Smooth muscle cell (in vitro differentiated cells): ENCODE results near the gene AEBP1. TPM values are rescaled to one million over a fixed set of nuclear protein-coding genes. Genes with fewer than 3 reads are reported as not detected.

ENCODE experiments used
- DNase-seq: peaks from one replicate; lab custom pipeline; 2025; ENCODE audit not compliant: unreplicated experiment; lab: John Stamatoyannopoulos, UW
- H2AFZ ChIP-seq: fragments of 200-600 bp; sonication (generic); 2 replicates; pipeline ENCODE4 v1.6.0; 2016; ENCODE audit warnings: antibody characterized with exemption, low read depth, mild to moderate bottlenecking
- H3F3A ChIP-seq: fragments of 200-600 bp; sonication (generic); 2 replicates; pipeline ENCODE4 v1.6.0; 2017; ENCODE audit warnings: antibody characterized with exemption, low read depth
- H3K27ac ChIP-seq: fragments of 200-600 bp; sonication (generic); 2 replicates; pipeline ENCODE4 v1.5.1; 2016; ENCODE audit warnings: low read depth, mild to moderate bottlenecking
- H3K27me3 ChIP-seq: fragments of 200-600 bp; sonication (generic); 2 replicates; pipeline ENCODE4 v1.6.1; 2016; ENCODE audit warnings: low read depth, mild to moderate bottlenecking
- H3K36me3 ChIP-seq: fragments of 200-600 bp; sonication (generic); 2 replicates; pipeline ENCODE4 v1.5.1; 2016; ENCODE audit warnings: low read depth
- H3K4me1 ChIP-seq: fragments of 200-600 bp; sonication (generic); 2 replicates; pipeline ENCODE4 v1.5.1; 2016; ENCODE audit warnings: low read depth
- H3K4me2 ChIP-seq: fragments of 200-600 bp; sonication (generic); 2 replicates; pipeline ENCODE4 v1.6.0; 2016; ENCODE audit warnings: mild to moderate bottlenecking
- H3K4me3 ChIP-seq: fragments of 200-600 bp; sonication (generic); 2 replicates; pipeline ENCODE4 v1.5.1; 2016; ENCODE audit warnings: mild to moderate bottlenecking
- H3K79me2 ChIP-seq: fragments of 200-600 bp; sonication (generic); 2 replicates; pipeline ENCODE4 v1.6.0; 2016; ENCODE audit warnings: low read depth, mild to moderate bottlenecking
- H3K9ac ChIP-seq: fragments of 200-600 bp; sonication (generic); 2 replicates; pipeline ENCODE4 v1.6.0; 2016; ENCODE audit warnings: low read depth
- H3K9me3 ChIP-seq: fragments of 200-600 bp; sonication (generic); replicated peaks from 2 replicates; pipeline ENCODE4 v1.5.1; 2016; ENCODE audit warnings: low read depth
- H4K20me1 ChIP-seq: fragments of 200-600 bp; sonication (generic); 2 replicates; pipeline ENCODE4 v1.6.0; 2016; ENCODE audit warnings: low read depth
- CTCF ChIP-seq: fragments of 200-600 bp; sonication (generic); IDR thresholded peaks from 2 replicates; pipeline ENCODE4 v1.5.1; 2017; ENCODE audit warnings: borderline replicate concordance, mild to moderate bottlenecking, antibody characterized with exemption; ENCODE audit not compliant: insufficient read depth, poor library complexity, severe bottlenecking
- WGBS: methylation state at CpG from one replicate; pipeline ENCODE4 v1.1.7; 2016; ENCODE audit warnings: low lambda C conversion rate; 5-methylcytosine and 5-hydroxymethylcytosine counted together
- polyA plus RNA-seq: library from polyadenylated mRNA; unstranded; fragments of >200 nt; fragmentation: Nextera tagmentation; extraction: Ambion mirVana; gene quantifications from 2 replicates; pipeline ENCODE4 v1.2.1, GENCODE V29; 2016
- total RNA-seq: library from RNA; depleted of rRNA; stranded (reverse); fragments of >200 nt; gene quantifications from 2 replicates; pipeline ENCODE4 v1.2.3, GENCODE V29; 2014

AEBP1 gene
- total and polyA plus RNA-seq, 2 experiments from 2014 or later = 39.7 to 163 TPM

- Histone ChIP-seq H3K79me2 (no peaks in the 10 kb centered on the region), H3K9ac (no peak overlapping the region), H3K4me2 (no peak overlapping the region), H3K9me3 (no peaks in the 10 kb centered on the region), H3K27me3 (no peaks in the 10 kb centered on the region), H3K27ac (no peak overlapping the region), H3K4me3 (no peak overlapping the region), H2AFZ (no peak overlapping the region), H3F3A (no peaks in the 10 kb centered on the region), H3K36me3 (no peaks in the 10 kb centered on the region), H3K4me1 (no peaks in the 10 kb centered on the region), H4K20me1 (no peaks in the 10 kb centered on the region)
- WGBS = 90% methylated on average over 16 of the region's 17 CpGs
- no peak for TF ChIP-seq CTCF
- DNase-seq = no peak
Observed at GRCh38 chr7:44116087-44116788, 12.1 kb downstream of the AEBP1 start.

- no peak for TF ChIP-seq CTCF
- Histone ChIP-seq H3F3A (no peaks in the 10 kb centered on the region), H2AFZ (no peak overlapping the region), H3K9ac (no peak overlapping the region), H3K4me3 (no peak overlapping the region), H3K27ac (no peak overlapping the region), H3K36me3 (no peaks in the 10 kb centered on the region), H3K79me2 (peaks cover 7% of the 10 kb centered on the region), H3K27me3 (no peaks in the 10 kb centered on the region), H4K20me1 (no peaks in the 10 kb centered on the region), H3K4me1 (peaks cover under 1% of the 10 kb centered on the region), H3K4me2 (no peak overlapping the region), H3K9me3 (no peaks in the 10 kb centered on the region)
- 95% methylated on average over 25 of the region's 25 CpGs for WGBS
- DNase-seq = no peak
Observed at GRCh38 chr7:44116789-44117666, 12.9 kb downstream of the AEBP1 start.

- H3F3A ChIP-seq = no peaks in the 10 kb centered on the region
- H3K4me3 ChIP-seq = no peak overlapping the region
- H3K27ac ChIP-seq = no peak overlapping the region
- no peak overlapping the region for H3K9ac ChIP-seq
- H3K36me3 ChIP-seq = no peaks in the 10 kb centered on the region
- no peaks in the 10 kb centered on the region for H3K9me3 ChIP-seq
- no peaks in the 10 kb centered on the region for H4K20me1 ChIP-seq
- peaks cover 9% of the 10 kb centered on the region for H3K4me1 ChIP-seq
- TF ChIP-seq CTCF = no peak
- 97% methylated on average over 11 of the region's 13 CpGs for WGBS
- H3K4me2 ChIP-seq = no peak overlapping the region
- no peak overlapping the region for H2AFZ ChIP-seq
- no peak for DNase-seq
- peaks cover 16% of the 10 kb centered on the region for H3K79me2 ChIP-seq
- no peaks in the 10 kb centered on the region for H3K27me3 ChIP-seq
Observed at GRCh38 chr7:44117801-44118429, 13.8 kb downstream of the AEBP1 start.
